Measurements from ENCODE around the gene REXO5. TPM values are rescaled to one million over a fixed set of nuclear protein-coding genes. Genes with fewer than 3 reads are reported as not detected.

The REXO5 gene
- total and polyA plus RNA-seq, 2 of the 13 experiments (the other 11 are each of a cell fraction or from before 2014, with no cell fraction given): 5.9 to 13.1 TPM

DNA sequence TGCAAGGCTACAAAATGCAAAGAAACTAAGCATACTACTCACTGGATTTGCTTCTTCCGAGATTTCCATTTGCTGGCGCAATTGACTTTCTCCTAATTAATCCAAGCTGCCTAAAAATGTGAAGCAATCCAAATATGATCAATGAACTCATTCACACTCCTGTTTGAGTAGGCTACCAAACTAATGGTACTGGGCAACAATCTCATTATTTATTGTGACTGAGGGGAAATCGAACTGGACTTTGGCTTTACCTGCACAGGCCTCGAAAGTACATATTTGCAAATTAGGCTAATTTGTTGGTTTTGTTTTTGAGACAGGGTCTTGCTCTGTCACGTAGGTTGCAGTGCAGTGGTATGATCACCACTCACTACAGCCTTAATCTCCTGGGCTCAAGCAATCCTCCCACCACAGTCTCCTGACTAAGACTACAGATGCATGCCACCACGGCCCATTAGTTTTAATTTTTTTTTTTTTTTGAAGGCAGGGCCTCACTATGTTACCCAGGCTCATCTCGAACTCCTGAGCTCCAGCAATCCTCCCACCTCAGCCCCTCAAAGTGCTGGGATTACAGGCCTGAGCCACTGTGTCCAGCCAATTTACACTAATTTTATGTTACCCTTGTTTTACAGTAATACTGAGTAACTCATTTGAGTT lies 2.6 kb upstream of the REXO5 start (continued):
- TF ChIP-seq, protein P1, sequence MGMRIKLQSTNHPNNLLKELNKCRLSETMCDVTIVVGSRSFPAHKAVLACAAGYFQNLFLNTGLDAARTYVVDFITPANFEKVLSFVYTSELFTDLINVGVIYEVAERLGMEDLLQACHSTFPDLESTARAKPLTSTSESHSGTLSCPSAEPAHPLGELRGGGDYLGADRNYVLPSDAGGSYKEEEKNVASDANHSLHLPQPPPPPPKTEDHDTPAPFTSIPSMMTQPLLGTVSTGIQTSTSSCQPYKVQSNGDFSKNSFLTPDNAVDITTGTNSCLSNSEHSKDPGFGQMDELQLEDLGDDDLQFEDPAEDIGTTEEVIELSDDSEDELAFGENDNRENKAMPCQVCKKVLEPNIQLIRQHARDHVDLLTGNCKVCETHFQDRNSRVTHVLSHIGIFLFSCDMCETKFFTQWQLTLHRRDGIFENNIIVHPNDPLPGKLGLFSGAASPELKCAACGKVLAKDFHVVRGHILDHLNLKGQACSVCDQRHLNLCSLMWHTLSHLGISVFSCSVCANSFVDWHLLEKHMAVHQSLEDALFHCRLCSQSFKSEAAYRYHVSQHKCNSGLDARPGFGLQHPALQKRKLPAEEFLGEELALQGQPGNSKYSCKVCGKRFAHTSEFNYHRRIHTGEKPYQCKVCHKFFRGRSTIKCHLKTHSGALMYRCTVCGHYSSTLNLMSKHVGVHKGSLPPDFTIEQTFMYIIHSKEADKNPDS (CRISPR knock-in tag; IDR thresholded peaks at IDR 0.05): 0 out of 2 replicates have a peak, but pooled peaks have one; percentile 71
- TF ChIP-seq SRY (CRISPR knock-in tag; IDR thresholded peaks at IDR 0.05) (no peak; the same call in 1 of the 2 replicates), ZNF839 (CRISPR knock-in tag; IDR thresholded peaks at IDR 0.05; ENCODE audit: borderline replicate concordance) (no peak), ZNF574 (CRISPR knock-in tag; IDR thresholded peaks at IDR 0.05) (0 out of 2 replicates have a peak, but pooled peaks have one; percentile 46), RAD21 (CRISPR knock-in tag; IDR thresholded peaks at IDR 0.05) (no peak), SP4 (CRISPR knock-in tag; IDR thresholded peaks at IDR 0.05) (peak; percentile 71; the same call in 1 of the 2 replicates), ZNF652 (CRISPR knock-in tag; IDR thresholded peaks at IDR 0.05; ENCODE audit: borderline replicate concordance, low read depth) (no peak), ONECUT2 (CRISPR knock-in tag; IDR thresholded peaks at IDR 0.05) (peak; percentile 76), FOXP1 (IDR thresholded peaks at IDR 0.05) (no peak), FOXP1 (CRISPR knock-in tag; IDR thresholded peaks at IDR 0.05) (peak; percentile 86; the same call in 1 of the 2 replicates), MAFK (conservative IDR thresholded peaks at IDR 0.05 in 1 of 2, IDR thresholded peaks at IDR 0.05 in 1 of 2; ENCODE audit: low read length in 2 of 2) (no peak; a peak in 1 of 4 replicates), ZNF296 (CRISPR knock-in tag; conservative IDR thresholded peaks at IDR 0.05) (no peak), SNAPC2 (CRISPR knock-in tag; IDR thresholded peaks at IDR 0.05) (peak; percentile 81; the same call in 1 of the 2 replicates), NR2C2 (CRISPR knock-in tag; IDR thresholded peaks at IDR 0.05; ENCODE audit: borderline replicate concordance) (peak; percentile 29; the same call in 1 of the 2 replicates), HHEX (CRISPR knock-in tag; IDR thresholded peaks at IDR 0.05) (0 out of 2 replicates have a peak, but pooled peaks have one; percentile 56), FOXA3 (CRISPR knock-in tag; IDR thresholded peaks at IDR 0.05) (peak; percentile 51; the same call in 1 of the 2 replicates), ZNF331 (CRISPR knock-in tag; IDR thresholded peaks at IDR 0.05) (peak; percentile 83), CC2D1A (CRISPR knock-in tag; IDR thresholded peaks at IDR 0.05) (no peak), EEA1 (CRISPR knock-in tag; IDR thresholded peaks at IDR 0.05; ENCODE audit: borderline replicate concordance) (no peak), GTF2F1 (IDR thresholded peaks at IDR 0.05; ENCODE audit: low read length) (no peak), RBAK (CRISPR knock-in tag; IDR thresholded peaks at IDR 0.05) (0 out of 2 replicates have a peak, but pooled peaks have one; percentile 74), ZNF343 (CRISPR knock-in tag; IDR thresholded peaks at IDR 0.05) (no peak)
- TF ChIP-seq, protein P2, sequence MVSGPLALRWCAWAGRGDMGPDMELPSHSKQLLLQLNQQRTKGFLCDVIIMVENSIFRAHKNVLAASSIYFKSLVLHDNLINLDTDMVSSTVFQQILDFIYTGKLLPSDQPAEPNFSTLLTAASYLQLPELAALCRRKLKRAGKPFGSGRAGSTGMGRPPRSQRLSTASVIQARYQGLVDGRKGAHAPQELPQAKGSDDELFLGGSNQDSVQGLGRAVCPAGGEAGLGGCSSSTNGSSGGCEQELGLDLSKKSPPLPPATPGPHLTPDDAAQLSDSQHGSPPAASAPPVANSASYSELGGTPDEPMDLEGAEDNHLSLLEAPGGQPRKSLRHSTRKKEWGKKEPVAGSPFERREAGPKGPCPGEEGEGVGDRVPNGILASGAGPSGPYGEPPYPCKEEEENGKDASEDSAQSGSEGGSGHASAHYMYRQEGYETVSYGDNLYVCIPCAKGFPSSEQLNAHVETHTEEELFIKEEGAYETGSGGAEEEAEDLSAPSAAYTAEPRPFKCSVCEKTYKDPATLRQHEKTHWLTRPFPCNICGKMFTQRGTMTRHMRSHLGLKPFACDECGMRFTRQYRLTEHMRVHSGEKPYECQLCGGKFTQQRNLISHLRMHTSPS (CRISPR knock-in tag; IDR thresholded peaks at IDR 0.05; ENCODE audit: low read depth): no peak
- TF ChIP-seq, protein P3, sequence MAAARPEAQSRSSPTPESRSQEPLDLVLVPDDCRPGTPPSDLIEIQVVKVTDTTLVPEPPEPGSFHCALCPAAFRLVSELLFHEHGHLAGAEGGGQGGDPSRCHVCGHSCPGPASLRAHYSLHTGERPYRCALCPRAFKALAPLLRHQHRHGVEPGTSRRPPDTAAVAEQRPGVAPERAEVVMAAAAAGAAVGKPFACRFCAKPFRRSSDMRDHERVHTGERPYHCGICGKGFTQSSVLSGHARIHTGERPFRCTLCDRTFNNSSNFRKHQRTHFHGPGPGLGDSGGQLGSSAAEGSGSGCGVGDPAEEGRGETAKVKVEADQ (CRISPR knock-in tag; IDR thresholded peaks at IDR 0.05; ENCODE audit: borderline replicate concordance): no peak

Data from HepG2 (cell line).